ENCODE data around the gene S1PR2. TPM values are rescaled to one million over a fixed set of nuclear protein-coding genes. Genes with fewer than 3 reads are reported as not detected.

The S1PR2 gene
- total RNA-seq, 2 experiments from 2014 or later: 14.1 to 14.3 TPM

- POLR2A ChIA-PET: interaction anchor here (0.5 to 1.3 kb wide), 4 partner anchors 37 to 118 kb away, joined by 3 to 5 read pairs (median 4); partner anchors contain the start of gene DNMT1
- CTCF ChIA-PET: interaction anchor here (1.0 to 1.4 kb wide), 2 partner anchors 18 to 39 kb away, joined by 3 to 4 read pairs; no protein-coding TSS in a partner anchor
These were observed 589 bp upstream of the S1PR2 start for GRCh38 chr19:10231612-10232228.

DNA sequence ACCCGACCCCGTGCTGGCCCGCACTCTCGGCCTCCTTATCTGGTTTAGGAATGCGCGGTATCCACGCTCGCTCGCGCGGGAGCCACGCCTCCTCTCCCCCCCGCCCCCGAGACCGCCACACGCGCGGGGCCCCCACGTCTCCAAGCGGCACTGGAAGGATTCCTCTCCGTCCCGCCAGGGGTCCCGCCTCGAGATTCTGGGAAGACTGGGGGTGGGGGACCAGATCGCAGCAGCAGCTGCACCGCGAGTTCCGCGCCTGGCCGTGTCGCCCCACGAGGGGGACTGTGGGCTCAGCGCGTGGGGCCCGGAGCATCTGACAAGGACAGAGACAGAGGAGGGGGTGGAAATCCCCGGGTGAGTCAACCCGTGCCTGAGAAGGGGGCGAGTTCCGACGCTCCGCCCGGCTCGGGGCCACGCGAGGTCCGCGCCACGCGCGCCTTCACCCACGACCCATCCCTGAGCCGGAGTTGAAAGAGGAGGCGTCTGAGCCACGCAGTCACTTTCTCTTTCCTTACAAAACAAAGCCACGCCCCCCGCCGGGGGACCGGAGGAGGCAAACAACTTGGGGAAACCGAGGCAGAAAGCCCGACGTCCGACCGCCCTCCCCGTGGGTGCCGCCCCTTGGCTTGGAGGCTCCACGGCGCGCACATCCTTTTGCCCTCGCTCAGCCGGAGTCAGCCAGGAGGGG, 814 bp downstream of the S1PR2 start:
- CTCF ChIA-PET: interaction anchor here (1.0 to 4.0 kb wide), 2 partner anchors 9 to 20 kb away, joined by 4 to 28 read pairs; no protein-coding TSS in a partner anchor
- POLR2A ChIA-PET: interaction anchor here (1.3 kb wide), 1 partner anchor 117 kb away, joined by 4 read pairs; no protein-coding TSS in a partner anchor

DNA sequence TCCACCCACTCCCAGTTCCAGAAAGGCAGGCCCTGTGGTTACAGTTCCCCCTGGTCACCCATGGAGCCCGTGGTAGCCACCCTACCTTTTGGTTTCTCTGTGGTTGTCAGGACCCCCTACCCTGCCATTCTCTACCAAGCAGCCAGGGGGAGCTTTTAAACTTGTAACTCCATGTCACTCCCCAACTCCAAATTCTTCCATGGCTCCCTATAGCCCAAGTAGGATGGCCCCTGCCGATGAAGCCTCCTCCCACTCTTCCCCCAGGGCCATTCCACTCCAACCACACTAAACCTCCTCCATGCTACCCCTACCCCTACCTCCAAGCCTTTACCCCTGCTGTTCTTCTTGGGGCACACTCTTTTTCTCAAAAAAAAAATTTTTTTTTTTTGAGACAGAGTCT, 2.2 kb downstream of the S1PR2 start:
- ChIA-PET CTCF (interaction anchor here (0.7 to 4.0 kb wide), 7 partner anchors 9 to 160 kb away, joined by 3 to 28 read pairs (median 4); no protein-coding TSS in a partner anchor), POLR2A (interaction anchor here (0.6 to 0.7 kb wide), 2 partner anchors 21 to 39 kb away, joined by 5 read pairs; no protein-coding TSS in a partner anchor)

DNA sequence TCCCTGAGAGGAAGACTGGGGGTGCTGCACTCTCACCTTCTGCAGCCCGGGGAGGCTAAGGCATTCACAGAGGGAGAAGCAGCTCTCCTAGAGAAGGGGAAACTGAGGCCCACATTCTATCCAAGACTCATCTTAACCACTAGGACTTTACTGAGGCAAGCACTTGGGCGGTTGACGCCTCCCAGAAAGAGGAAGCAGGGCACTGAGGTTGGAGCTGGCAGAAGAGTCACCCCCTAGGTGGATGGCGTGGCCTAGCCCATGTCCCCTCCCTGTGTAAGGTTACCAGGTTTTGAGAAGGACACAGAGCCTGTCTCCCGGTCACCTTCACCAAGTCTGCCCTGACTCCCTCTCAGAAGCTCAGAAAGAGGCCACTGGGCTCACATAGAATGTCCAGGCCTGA, 2.7 kb downstream of the S1PR2 start:
- CTCF ChIA-PET: interaction anchor here (0.7 to 4.0 kb wide), 7 partner anchors 9 to 67 kb away, joined by 3 to 28 read pairs (median 5); no protein-coding TSS in a partner anchor
- POLR2A ChIA-PET: interaction anchor here (0.7 kb wide), 1 partner anchor 39 kb away, joined by 5 read pairs; no protein-coding TSS in a partner anchor

DNA sequence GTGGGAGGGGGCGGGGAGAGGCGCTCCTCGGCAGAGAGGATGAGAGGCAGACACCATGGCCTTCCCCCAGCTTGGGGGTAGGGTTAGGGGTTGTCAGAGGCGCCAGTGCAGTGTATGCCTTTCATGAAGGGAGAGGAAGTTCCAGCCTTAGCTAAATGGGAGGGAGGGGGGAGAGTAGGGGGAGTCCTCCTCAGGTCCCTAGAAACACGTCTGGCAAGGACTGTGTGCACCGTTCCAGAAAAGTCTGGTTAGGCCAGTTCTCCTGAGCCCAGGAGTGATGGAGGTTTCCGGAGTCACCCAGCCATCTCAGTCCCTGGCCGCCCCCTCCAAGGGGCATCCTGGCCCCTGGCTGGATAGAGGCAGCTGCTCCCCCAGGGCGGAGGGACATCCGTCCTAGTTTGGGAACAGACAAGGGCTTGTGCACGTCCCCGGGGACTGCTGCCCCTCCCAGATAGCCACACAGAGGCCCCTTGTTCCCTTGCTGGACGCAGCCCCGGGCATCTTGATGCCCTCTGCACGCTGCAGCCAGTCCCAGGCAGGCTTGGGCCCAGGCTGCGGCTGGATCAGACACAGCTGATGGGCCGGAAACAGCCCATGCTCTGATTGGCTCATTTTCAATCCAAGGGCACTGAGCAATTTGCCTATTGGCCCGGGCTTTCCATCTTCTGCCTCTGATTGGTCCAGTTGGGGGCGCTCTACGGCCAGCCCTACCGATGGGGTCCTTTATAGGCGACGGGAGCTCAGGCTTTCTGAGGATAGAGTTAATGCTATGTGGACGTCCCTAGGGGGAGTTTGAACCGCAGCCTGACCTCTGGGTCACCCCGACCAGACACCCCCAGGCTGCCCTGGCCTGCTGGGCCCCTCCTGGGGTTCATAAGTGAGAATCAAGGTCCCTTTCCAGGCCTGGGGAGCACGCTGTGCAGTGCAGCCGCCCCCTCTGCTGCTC, 3.8 kb downstream of the S1PR2 start:
- POLR2A ChIA-PET: interaction anchor here (0.6 to 1.0 kb wide), 2 partner anchors 9 to 450 kb away, joined by 5 to 8 read pairs; no protein-coding TSS in a partner anchor
- CTCF ChIA-PET: interaction anchor here (0.6 to 4.0 kb wide), 5 partner anchors 9 to 139 kb away, joined by 3 to 28 read pairs (median 5); no protein-coding TSS in a partner anchor

DNA sequence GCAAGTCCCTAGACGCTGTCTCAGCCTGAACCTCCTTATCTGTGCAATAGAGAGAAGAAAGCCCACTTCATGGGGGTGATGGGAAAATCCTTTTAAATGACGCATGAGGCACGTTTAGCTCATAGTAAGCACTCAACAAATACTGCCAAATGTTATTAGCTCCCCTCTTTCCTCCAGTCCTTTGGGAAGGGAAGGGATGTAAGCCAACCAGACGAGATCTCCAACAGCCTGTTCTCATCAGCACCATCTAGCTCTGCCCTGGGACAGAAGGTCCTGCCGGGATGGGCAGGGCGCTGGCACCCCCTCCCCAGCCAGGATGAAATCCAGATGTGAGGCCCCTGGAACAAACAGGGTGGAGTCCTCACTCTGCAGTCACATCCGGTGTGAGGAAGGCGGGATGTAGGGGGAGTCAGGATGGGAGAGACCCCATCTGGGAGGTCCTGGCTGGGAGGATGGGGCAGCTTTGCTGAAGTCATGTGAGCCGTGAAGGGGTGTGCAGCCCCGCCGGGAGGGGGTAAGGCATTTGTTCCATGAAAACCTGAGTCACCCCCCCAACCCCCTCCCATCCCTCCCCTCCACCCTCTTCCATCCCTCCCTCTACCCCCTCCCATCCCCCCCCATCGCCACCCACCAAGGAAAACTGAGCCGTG, 4.6 kb downstream of the S1PR2 start:
- ChIA-PET CTCF (interaction anchor here (0.5 to 1.9 kb wide), 6 partner anchors 12 to 140 kb away, joined by 3 to 6 read pairs (median 4); no protein-coding TSS in a partner anchor), POLR2A (interaction anchor here (0.6 to 1.0 kb wide), 2 partner anchors 10 to 451 kb away, joined by 5 to 8 read pairs; no protein-coding TSS in a partner anchor)

DNA sequence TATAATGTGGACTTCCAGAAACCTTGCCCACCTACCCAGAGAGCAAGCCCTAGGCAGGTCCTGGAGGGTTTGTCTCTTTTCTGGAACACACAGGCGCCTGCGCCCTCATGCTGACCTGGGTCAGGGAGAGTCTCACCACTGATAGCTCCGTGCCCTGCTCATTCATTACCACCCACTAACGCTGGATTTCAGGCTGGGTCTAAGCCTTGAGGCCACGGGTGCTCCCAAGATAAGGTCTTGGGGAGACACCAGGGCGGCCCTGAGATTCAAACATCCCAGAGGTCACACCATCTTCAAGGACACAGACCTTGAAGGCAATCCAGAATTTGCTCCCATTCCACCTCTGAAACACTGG, 5.1 kb downstream of the S1PR2 start:
- ChIA-PET CTCF (interaction anchor here (0.5 to 1.9 kb wide), 5 partner anchors 11 to 33 kb away, joined by 3 to 6 read pairs (median 5); no protein-coding TSS in a partner anchor), POLR2A (no interaction called here)

DNA sequence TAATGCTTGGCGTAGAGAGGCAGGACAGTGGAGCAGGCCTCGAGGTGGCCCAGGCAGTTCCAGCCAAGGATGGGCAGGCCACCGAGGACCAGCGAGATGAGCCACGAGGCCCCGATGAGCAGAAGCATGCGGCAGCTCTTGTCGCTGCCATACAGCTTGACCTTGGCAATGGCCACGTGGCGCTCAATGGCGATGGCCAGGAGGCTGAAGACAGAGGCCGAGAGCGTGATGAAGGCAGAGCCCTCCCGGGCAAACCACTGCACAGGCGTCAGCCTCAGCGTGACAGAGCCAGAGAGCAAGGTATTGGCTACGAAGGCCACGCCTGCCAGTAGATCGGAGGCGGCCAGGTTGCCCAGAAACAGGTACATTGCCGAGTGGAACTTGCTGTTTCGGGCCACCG, 6.8 kb downstream of the S1PR2 start:
- ChIA-PET CTCF (no interaction called here), POLR2A (interaction anchor here (0.6 kb wide), 1 partner anchor 516 kb away, joined by 4 read pairs; no protein-coding TSS in a partner anchor)

DNA sequence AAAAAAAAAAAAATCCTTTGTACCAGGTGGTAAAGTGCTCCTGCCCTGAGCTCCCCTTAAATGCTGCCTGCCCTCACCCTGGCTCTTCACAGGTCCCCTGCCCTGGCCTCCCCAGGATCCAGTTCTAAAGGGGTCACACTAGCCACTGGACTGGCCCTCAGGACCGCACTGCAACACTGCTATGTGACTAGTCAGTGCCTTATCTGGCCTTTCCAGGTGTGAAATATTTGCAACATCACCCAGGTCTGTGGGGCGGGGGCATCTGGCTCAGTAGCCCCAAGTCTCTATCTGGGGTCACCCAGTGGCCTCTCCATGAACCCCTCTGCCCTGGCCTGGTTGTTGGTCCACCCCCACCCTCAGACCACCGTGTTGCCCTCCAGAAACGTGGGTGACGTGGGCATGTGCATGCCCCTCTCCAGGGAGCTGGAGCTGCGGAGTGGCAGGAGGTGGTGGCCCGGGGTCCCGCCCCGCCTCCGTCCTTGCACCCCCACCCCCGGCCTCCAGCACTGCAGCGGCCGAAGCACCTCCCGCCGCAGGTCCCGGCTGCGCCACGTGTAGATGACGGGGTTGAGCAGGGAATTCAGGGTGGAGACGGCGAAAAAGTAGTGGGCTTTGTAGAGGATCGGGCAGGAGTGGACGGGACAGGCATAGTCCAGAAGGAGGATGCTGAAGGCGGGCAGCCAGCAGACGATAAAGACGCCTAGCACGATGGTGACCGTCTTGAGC, 7.5 kb downstream of the S1PR2 start:
- POLR2A ChIA-PET: interaction anchor here (0.6 kb wide), 1 partner anchor 516 kb away, joined by 4 read pairs; no protein-coding TSS in a partner anchor
- CTCF ChIA-PET: interaction anchor here (1.0 kb wide), 1 partner anchor 26 kb away, joined by 3 read pairs; no protein-coding TSS in a partner anchor

DNA sequence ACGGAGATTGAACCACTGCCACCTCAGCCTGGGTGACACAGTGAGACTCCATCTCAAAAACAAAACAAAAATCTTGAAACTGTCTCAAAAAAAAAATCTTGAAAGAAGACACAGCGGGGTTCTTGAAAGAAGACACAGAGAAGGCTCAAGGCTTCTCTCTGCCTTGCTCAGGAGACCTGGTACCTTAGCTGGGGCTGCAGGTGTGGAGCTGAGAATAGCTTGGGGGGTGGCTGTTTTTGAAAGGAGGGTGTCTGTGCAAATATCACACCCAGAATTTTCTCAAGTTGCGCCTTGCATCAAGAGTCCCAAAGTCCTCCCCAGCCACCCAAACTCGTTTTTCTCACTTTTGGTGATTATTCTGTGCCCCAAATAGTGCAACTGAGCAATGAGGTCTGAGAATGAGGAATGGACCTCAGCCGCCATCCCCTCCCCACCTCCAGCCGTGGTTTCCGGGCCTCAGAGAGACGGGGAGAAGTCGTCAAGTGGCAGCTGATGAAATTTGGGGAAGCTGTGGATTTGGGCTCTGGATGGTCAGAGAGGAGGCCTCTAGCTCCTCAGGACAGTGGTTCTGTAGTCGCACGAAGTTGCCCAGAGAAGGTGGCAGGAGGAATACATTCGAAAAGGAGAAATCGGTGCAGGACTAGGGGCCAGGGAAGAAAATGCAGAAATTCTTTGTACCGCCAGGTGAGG, 8.8 kb downstream of the S1PR2 start:
- CTCF ChIA-PET: interaction anchor here (0.6 kb wide), 1 partner anchor 64 kb away, joined by 3 read pairs; no protein-coding TSS in a partner anchor
- POLR2A ChIA-PET: no interaction called here

GRCh38 chr19:10220695-10221094, 10.4 kb downstream of the S1PR2 start:
- CTCF ChIA-PET: interaction anchor here (0.9 to 2.0 kb wide), 5 partner anchors 8 to 29 kb away, joined by 4 to 8 read pairs (median 5); no protein-coding TSS in a partner anchor
- POLR2A ChIA-PET: no interaction called here

DNA sequence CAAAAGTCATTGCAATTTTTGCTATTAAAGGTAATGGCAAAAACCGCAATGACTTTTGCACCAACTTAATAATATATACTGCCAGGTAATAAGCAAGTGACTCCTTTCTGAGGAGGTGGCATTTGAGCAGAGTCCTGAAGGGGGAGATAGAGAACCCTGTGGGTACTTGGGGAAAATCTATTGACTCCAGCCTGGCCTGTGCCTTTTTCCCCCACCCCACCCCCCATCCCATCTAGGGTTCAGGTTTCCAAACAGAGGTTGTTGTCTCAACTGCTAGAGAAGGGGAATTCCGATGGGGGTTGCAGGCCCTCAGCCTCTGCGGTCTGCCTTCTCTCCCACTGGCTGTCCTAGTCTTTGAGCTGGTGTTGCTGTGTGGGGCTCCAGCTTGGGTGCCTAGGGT, 11.5 kb downstream of the S1PR2 start:
- CTCF ChIA-PET: interaction anchor here (0.6 to 2.0 kb wide), 6 partner anchors 9 to 287 kb away, joined by 5 to 8 read pairs (median 5); no protein-coding TSS in a partner anchor
- POLR2A ChIA-PET: interaction anchor here (0.6 kb wide), 1 partner anchor 129 kb away, joined by 11 read pairs; no protein-coding TSS in a partner anchor

- POLR2A ChIA-PET: no interaction called here
- CTCF ChIA-PET: no interaction called here
These were observed 14.0 kb downstream of the S1PR2 start for GRCh38 chr19:10217085-10217484.

- ChIA-PET POLR2A (no interaction called here), CTCF (interaction anchor here (0.7 kb wide), 1 partner anchor 11 kb away, joined by 3 read pairs; no protein-coding TSS in a partner anchor)
These were observed 16.3 kb downstream of the S1PR2 start for GRCh38 chr19:10214784-10215183.

DNA sequence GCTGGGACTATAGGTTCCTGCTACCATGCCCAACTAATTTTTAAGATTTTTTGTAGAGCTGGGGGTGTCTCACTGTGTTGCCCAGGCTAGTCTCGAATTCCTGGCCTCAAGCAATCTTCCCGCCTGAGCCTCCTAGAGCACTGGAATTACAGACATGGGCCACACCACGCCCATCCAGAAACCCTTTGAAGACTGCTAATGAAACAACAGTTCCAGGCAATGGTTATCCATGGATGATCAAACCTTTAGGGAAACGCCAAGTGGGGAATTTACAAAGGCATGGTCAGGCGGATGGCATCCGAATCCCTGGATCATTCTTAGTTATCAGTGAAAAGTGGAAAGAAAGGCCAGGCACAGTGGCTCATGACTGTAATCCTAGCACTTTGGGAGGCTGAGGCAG, 19.4 kb downstream of the S1PR2 start:
- CTCF ChIA-PET: no interaction called here
- POLR2A ChIA-PET: interaction anchor here (0.6 kb wide), 1 partner anchor 24 kb away, joined by 4 read pairs; no protein-coding TSS in a partner anchor

GRCh38 chr19:10211061-10211460, 20.1 kb downstream of the S1PR2 start:
- CTCF ChIA-PET: no interaction called here
- POLR2A ChIA-PET: no interaction called here

- POLR2A ChIA-PET: interaction anchor here (0.6 kb wide), 1 partner anchor 22 kb away, joined by 5 read pairs; no protein-coding TSS in a partner anchor
- CTCF ChIA-PET: interaction anchor here (0.5 to 0.6 kb wide), 2 partner anchors 16 to 284 kb away, joined by 3 to 4 read pairs; no protein-coding TSS in a partner anchor
These were observed 21.8 kb downstream of the S1PR2 start for GRCh38 chr19:10209315-10209714.

Data from activated CD8-positive, alpha-beta memory T cell treated with anti-CD3 and anti-CD28 coated beads for 36 hours (primary cell).